IMR-90 (cell line): ENCODE results near the gene NDRG2. TPM values are rescaled to one million over a fixed set of nuclear protein-coding genes. Genes with fewer than 3 reads are reported as not detected.
"Not testable (repeated sequence)": the region's sequence is repeated elsewhere in the genome, so short reads cannot be mapped to it uniquely, and the experiment has no call there.

Experiments
- ATAC-seq: fragments of 200-7000 bp; cut with Tn5 transposase; 2 replicates; pipeline ENCODE4 v1.9.1; 2020; ENCODE audit warnings: low read depth, mild to moderate bottlenecking, moderate library complexity
- BruUV-seq: library from RNA; stranded (reverse); fragments of 400-500 nt; replicated peaks from 2 replicates; lab custom pipeline; 2021; lab: Mats Ljungman, UMichigan
- CTCF ChIA-PET: fragments of 300-600 bp; formaldehyde crosslinking; extraction: SDS; loops from one replicate; lab custom pipeline; 2021; ENCODE audit warnings: antibody characterized with exemption; lab: Yijun Ruan, JAX
- POLR2A ChIA-PET: fragments of 300-600 bp; sonication (Branson Sonifier 250); formaldehyde crosslinking; loops from one replicate; lab custom pipeline; 2022; ENCODE audit warnings: antibody characterized with exemption; ENCODE audit not compliant: unreplicated experiment; lab: Charles Lee
- DNase-seq: peaks from one replicate; pipeline ENCODE4 v3.0.0; 2013
- H2AFZ ChIP-seq: replicated peaks from 2 replicates; pipeline ENCODE3; 2013; ENCODE audit warnings: low read length, mild to moderate bottlenecking; ENCODE audit not compliant: poor library complexity
- H2AK5ac ChIP-seq: 2 replicates; pipeline ENCODE4 v1.6.1; 2013; ENCODE audit warnings: low read depth, low read length, inconsistent platforms
- H2AK9ac ChIP-seq: replicated peaks from 2 replicates; pipeline ENCODE3; 2013; ENCODE audit warnings: mild to moderate bottlenecking, low read depth, low read length, moderate library complexity; ENCODE audit not compliant: poor library complexity
- H2BK120ac ChIP-seq: 2 replicates; pipeline ENCODE4 v1.6.1; 2013; ENCODE audit warnings: low read depth, low read length, inconsistent platforms
- H2BK15ac ChIP-seq: 3 replicates; pipeline ENCODE4 v1.6.1; 2013; ENCODE audit warnings: low read depth, low read length, inconsistent platforms
- H2BK20ac ChIP-seq: 2 replicates; pipeline ENCODE4 v1.6.1; 2013; ENCODE audit warnings: low read depth, mild to moderate bottlenecking, inconsistent platforms, low read length, moderate library complexity
- H2BK5ac ChIP-seq: 2 replicates; pipeline ENCODE4 v1.6.1; 2013; ENCODE audit warnings: mild to moderate bottlenecking, low read depth, low read length, inconsistent platforms; ENCODE audit not compliant: poor library complexity, severe bottlenecking
- H3K14ac ChIP-seq: replicated peaks from 2 replicates; pipeline ENCODE4 v1.6.1; 2013; ENCODE audit warnings: low read depth, low read length, inconsistent platforms
- H3K18ac ChIP-seq: 2 replicates; pipeline ENCODE4 v1.6.1; 2013; ENCODE audit warnings: low read depth, low read length, control low read depth
- H3K23ac ChIP-seq: 2 replicates; pipeline ENCODE4 v1.6.1; 2013; ENCODE audit warnings: low read depth, low read length, inconsistent platforms
- H3K27ac ChIP-seq: 2 replicates; pipeline ENCODE4 v1.5.1; 2013; ENCODE audit warnings: mild to moderate bottlenecking, control low read depth, low read length; ENCODE audit not compliant: insufficient read depth
- H3K27me3 ChIP-seq: 2 replicates; pipeline ENCODE4 v1.6.1; 2013; ENCODE audit warnings: low read length; ENCODE audit not compliant: control insufficient read depth, insufficient read depth
- H3K36me3 ChIP-seq: 2 replicates; pipeline ENCODE4 v1.6.1; 2013; ENCODE audit warnings: low read length, mixed read lengths; ENCODE audit not compliant: control insufficient read depth, insufficient read depth
- H3K4ac ChIP-seq: 2 replicates; pipeline ENCODE4 v1.6.1; 2013; ENCODE audit warnings: low read depth, low read length, inconsistent platforms
- H3K4me1 ChIP-seq: 2 replicates; pipeline ENCODE4 v1.6.1; 2013; ENCODE audit warnings: low read length, mixed read lengths; ENCODE audit not compliant: control insufficient read depth, insufficient read depth
- H3K4me2 ChIP-seq: 2 replicates; pipeline ENCODE4 v1.6.1; 2013; ENCODE audit warnings: low read depth, mild to moderate bottlenecking, control low read depth, low read length, moderate library complexity
- H3K4me3 ChIP-seq: 2 replicates; pipeline ENCODE4 v1.5.1; 2013; ENCODE audit warnings: low read depth, mild to moderate bottlenecking, control low read depth, low read length, moderate library complexity; ENCODE audit not compliant: insufficient read depth
- H3K56ac ChIP-seq: 2 replicates; pipeline ENCODE4 v1.6.1; 2013; ENCODE audit warnings: low read length, inconsistent platforms; ENCODE audit not compliant: insufficient read depth; ENCODE audit errors: extremely low read depth
- H3K79me1 ChIP-seq, 2 experiments: 2 replicates each; pipeline ENCODE4 v1.6.1; 2013; ENCODE audit warnings: low read length in 2 of 2, inconsistent platforms in 1 of 2, low read depth in 1 of 2
- H3K9ac ChIP-seq: 2 replicates; pipeline ENCODE4 v1.6.1; 2013; ENCODE audit warnings: low read depth, low read length, control low read depth
- H3K9me1 ChIP-seq: 2 replicates; pipeline ENCODE4 v1.6.1; 2013; ENCODE audit warnings: low read length, inconsistent platforms; ENCODE audit not compliant: insufficient read depth
- H3K9me3 ChIP-seq: 2 replicates; pipeline ENCODE4 v1.6.1; 2013; ENCODE audit warnings: low read length; ENCODE audit not compliant: control insufficient read depth, insufficient read depth
- H4K20me1 ChIP-seq: 2 replicates; pipeline ENCODE4 v1.6.1; 2013; ENCODE audit warnings: low read length, inconsistent platforms; ENCODE audit not compliant: insufficient read depth
- H4K5ac ChIP-seq: 2 replicates; pipeline ENCODE4 v1.6.1; 2013; ENCODE audit warnings: mild to moderate bottlenecking, low read depth, low read length, control low read depth
- H4K8ac ChIP-seq, 2 experiments: 2 replicates each; pipeline ENCODE4 v1.6.1; 2013; ENCODE audit warnings: low read depth in 2 of 2, low read length in 2 of 2, control low read depth in 1 of 2, inconsistent platforms in 1 of 2
- H4K91ac ChIP-seq: 2 replicates; pipeline ENCODE4 v1.6.1; 2013; ENCODE audit warnings: low read depth, low read length, inconsistent platforms; ENCODE audit not compliant: insufficient read depth
- WGBS, 2 experiments: methylation state at CpG; one replicate each; pipeline versions ENCODE4 v1.1.5 to v1.1.7; 2013; ENCODE audit warnings: missing lambda C conversion rate in 2 of 2; ENCODE audit not compliant: insufficient read length in 1 of 2; ENCODE audit errors: extremely low coverage in 2 of 2; 5-methylcytosine and 5-hydroxymethylcytosine counted together
- dilution Hi-C: fragments of 300-500 bp; cut with HindIII; formaldehyde crosslinking; loops from one replicate; pipeline ENCODE4 v1.14.3; 2018; ENCODE audit warnings: low sequenced_read_pairs; ENCODE audit not compliant: unreplicated experiment
- in situ Hi-C: fragments of 300-500 bp; cut with MboI; formaldehyde crosslinking; loops from 3 replicates; pipeline ENCODE4 v1.14.3; 2019; ENCODE audit warnings: low sequenced_read_pairs, inconsistent platforms, mixed read lengths
- intact Hi-C: fragments of 100-400 bp; cut with micrococcal nuclease; formaldehyde crosslinking; loops from 2 replicates; pipeline ENCODE4 v1.10.0; 2022
- polyA plus RNA-seq, 3 experiments: library from polyadenylated mRNA; depleted of rRNA; stranded (reverse); fragments of >200 nt; gene quantifications; 2 replicates each; pipeline ENCODE4 v1.2.3, GENCODE V29; 2012; ENCODE audit warnings: low replicate concordance in 1 of 3
- total RNA-seq: library from RNA; depleted of rRNA; stranded (reverse); fragments of >200 nt; gene quantifications from 2 replicates; pipeline ENCODE4 v1.2.3, GENCODE V29; 2012

Gene NDRG2
- total and polyA plus RNA-seq, 2 of the 4 experiments (the other 2 are of a cell fraction): 0.36 to 1.5 TPM

DNA sequence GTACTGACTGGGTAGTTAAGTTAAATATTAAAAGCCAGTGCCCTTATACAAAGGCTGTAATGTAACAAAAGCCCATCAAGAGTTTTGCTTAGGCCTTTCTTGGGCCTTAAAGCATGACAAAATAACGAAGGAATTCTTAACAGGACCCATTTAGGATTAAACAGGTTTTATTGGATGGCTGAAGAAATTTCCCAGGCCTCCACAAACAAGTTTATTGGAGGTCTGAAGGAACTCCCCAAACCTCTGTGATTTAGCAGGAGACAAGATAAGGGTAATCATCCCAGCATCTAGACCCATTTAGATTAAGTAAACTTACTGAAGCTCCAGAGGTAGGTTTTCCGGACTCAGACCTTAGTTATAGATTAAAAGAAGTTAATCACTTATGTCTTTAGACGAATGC is 15.1 kb downstream of the NDRG2 start:
- POLR2A ChIA-PET, H2AFZ ChIP-seq, H3K9me3 ChIP-seq, H3K27ac ChIP-seq, H2BK15ac ChIP-seq, H3K4ac ChIP-seq, H2BK20ac ChIP-seq, H3K23ac ChIP-seq, H3K4me1 ChIP-seq, H3K14ac ChIP-seq, H2AK5ac ChIP-seq, H4K20me1 ChIP-seq, H4K8ac ChIP-seq, H3K56ac ChIP-seq, H3K9ac ChIP-seq, in situ Hi-C loops, ATAC-seq, H2BK5ac ChIP-seq, H2AK9ac ChIP-seq, intact Hi-C loops, H3K79me1 ChIP-seq, H3K9me1 ChIP-seq, CTCF ChIA-PET, H3K4me3 ChIP-seq, DNase-seq, BruUV-seq, H3K18ac ChIP-seq, H3K4me2 ChIP-seq, H4K5ac ChIP-seq, H2BK120ac ChIP-seq, H3K36me3 ChIP-seq, H4K91ac ChIP-seq, dilution Hi-C loops: not testable (repeated sequence)
- H3K27me3 ChIP-seq: peaks cover 18% of the 10 kb centered on the region
- no CpG with 5 or more reads among the region's 3 CpGs for WGBS, 2 experiments
